Measurements from ENCODE around the gene SPNS3. TPM values are rescaled to one million over a fixed set of nuclear protein-coding genes. Genes with fewer than 3 reads are reported as not detected.

The SPNS3 gene
- total RNA-seq, 1 experiment from 2014 or later, result 0.37 TPM

DNA sequence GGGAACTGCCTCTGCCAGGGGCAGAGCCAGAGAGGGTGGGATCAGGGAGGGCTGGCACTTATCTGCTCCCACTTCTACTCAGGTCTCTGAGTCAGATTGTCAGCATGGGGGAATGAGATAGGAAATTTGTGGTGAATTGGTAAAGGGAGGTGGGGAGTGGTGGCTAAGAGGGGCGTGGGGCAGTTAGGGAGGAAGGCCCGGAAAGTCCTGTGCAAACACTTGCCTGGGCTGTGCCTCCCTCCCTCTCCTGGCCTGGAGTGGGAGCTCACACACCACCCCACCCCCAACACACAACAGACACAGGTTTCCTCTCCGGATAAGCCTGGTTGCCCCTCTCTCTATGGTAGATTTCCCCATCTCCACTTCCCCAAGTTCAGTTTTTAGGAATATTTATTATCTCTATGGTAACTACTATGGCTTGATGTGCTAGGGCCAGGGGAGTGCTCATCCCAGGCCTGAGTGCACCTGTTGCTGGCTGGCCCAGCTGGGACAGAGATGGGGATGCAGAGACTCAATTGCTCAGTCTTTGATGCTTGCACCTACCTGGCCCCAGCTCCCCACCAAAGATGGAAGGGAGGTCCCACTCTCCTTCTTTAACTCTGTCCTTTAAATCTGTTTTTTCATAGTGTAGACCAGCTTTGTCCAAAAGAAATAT, 67.7 kb downstream of the SPNS3 start:
- Histone ChIP-seq H3K9me2 (ENCODE audit: insufficient read depth) (no peaks in the 10 kb centered on the region), H3K36me3 (ENCODE audit: control insufficient read depth in 1 of 2, insufficient read depth in 2 of 2, low read length in 2 of 2) (no peaks in the 10 kb centered on the region), H3K79me2 (ENCODE audit: insufficient read depth, low read length) (no peaks in the 10 kb centered on the region), H3K4me3 (replicated peaks in 1 of 2; ENCODE audit: low read depth in 1 of 2, low read length in 2 of 2) (no peak overlapping the region), H3K4me1 (ENCODE audit: control insufficient read depth in 1 of 2, insufficient read depth in 2 of 2, low read length in 2 of 2) (peaks cover 4 to 46% of the 10 kb centered on the region in 2 experiments; a peak in 3 of 4 replicates), H3K9me3 (ENCODE audit: control insufficient read depth in 1 of 2, insufficient read depth in 1 of 2, low read depth in 1 of 2, low read length in 2 of 2) (no peaks in the 10 kb centered on the region), H3K27ac (ENCODE audit: low read depth, low read length) (no peak overlapping the region), H3K27me3 (ENCODE audit: insufficient read depth, low read length) (no peaks in the 10 kb centered on the region), H2AFZ (ENCODE audit: low read depth, low read length, poor library complexity, severe bottlenecking) (no peak overlapping the region), H3K4me2 (ENCODE audit: low read length) (no peak overlapping the region), H4K20me1 (ENCODE audit: insufficient read depth) (no peaks in the 10 kb centered on the region), H3K9ac (ENCODE audit: low read length) (no peak overlapping the region)
- ChIA-PET POLR2A (interaction anchor here (0.7 kb wide), 1 partner anchor 99 kb away, joined by 4 read pairs; no protein-coding TSS in a partner anchor), CTCF (no interaction called here), RAD21 (ENCODE audit: low non-redundant PET in 1 of 2, low total read pairs in 2 of 2, uncharacterized antibody in 2 of 2, unreplicated experiment in 2 of 2) (no interaction called here)
- DNase-seq (ENCODE audit: low read depth, low spot score) (no peak), ATAC-seq (no peak)
- TF ChIP-seq, protein P1, sequence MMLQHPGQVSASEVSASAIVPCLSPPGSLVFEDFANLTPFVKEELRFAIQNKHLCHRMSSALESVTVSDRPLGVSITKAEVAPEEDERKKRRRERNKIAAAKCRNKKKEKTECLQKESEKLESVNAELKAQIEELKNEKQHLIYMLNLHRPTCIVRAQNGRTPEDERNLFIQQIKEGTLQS (IDR thresholded peaks at IDR 0.05), result no peak
- TF ChIP-seq SP1 (IDR thresholded peaks at IDR 0.05; ENCODE audit: low read depth) (no peak), POLR2A (IDR thresholded peaks at IDR 0.05; ENCODE audit: borderline replicate concordance, extremely low read depth, insufficient read depth, insufficient read length) (no peak), ELF1 (IDR thresholded peaks at IDR 0.05; ENCODE audit: borderline replicate concordance, low read depth) (no peak), RAD21 (IDR thresholded peaks at IDR 0.05; ENCODE audit: low read depth) (no peak), POLR2AphosphoS5 (IDR thresholded peaks at IDR 0.05; ENCODE audit: low read depth, low read length) (no peak), CEBPB (IDR thresholded peaks at IDR 0.05; ENCODE audit: low read depth) (no peak), EZH2 (IDR thresholded peaks at IDR 0.05) (no peak), ZFX (IDR thresholded peaks at IDR 0.05) (no peak), TCF7L2 (IDR thresholded peaks at IDR 0.05; ENCODE audit: borderline replicate concordance, extremely low read depth, insufficient read depth, insufficient read length) (no peak), JUND (IDR thresholded peaks at IDR 0.05) (no peak), SRF (IDR thresholded peaks at IDR 0.05; ENCODE audit: low read depth) (no peak)
- TF ChIP-seq, protein P2, sequence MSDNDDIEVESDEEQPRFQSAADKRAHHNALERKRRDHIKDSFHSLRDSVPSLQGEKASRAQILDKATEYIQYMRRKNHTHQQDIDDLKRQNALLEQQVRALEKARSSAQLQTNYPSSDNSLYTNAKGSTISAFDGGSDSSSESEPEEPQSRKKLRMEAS (IDR thresholded peaks at IDR 0.05), result no peak
- TF ChIP-seq, protein P3, sequence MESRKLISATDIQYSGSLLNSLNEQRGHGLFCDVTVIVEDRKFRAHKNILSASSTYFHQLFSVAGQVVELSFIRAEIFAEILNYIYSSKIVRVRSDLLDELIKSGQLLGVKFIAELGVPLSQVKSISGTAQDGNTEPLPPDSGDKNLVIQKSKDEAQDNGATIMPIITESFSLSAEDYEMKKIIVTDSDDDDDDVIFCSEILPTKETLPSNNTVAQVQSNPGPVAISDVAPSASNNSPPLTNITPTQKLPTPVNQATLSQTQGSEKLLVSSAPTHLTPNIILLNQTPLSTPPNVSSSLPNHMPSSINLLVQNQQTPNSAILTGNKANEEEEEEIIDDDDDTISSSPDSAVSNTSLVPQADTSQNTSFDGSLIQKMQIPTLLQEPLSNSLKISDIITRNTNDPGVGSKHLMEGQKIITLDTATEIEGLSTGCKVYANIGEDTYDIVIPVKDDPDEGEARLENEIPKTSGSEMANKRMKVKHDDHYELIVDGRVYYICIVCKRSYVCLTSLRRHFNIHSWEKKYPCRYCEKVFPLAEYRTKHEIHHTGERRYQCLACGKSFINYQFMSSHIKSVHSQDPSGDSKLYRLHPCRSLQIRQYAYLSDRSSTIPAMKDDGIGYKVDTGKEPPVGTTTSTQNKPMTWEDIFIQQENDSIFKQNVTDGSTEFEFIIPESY (IDR thresholded peaks at IDR 0.05; ENCODE audit: extremely low read depth, insufficient replicate concordance, low read length), result no peak
- TF ChIP-seq, protein P4, sequence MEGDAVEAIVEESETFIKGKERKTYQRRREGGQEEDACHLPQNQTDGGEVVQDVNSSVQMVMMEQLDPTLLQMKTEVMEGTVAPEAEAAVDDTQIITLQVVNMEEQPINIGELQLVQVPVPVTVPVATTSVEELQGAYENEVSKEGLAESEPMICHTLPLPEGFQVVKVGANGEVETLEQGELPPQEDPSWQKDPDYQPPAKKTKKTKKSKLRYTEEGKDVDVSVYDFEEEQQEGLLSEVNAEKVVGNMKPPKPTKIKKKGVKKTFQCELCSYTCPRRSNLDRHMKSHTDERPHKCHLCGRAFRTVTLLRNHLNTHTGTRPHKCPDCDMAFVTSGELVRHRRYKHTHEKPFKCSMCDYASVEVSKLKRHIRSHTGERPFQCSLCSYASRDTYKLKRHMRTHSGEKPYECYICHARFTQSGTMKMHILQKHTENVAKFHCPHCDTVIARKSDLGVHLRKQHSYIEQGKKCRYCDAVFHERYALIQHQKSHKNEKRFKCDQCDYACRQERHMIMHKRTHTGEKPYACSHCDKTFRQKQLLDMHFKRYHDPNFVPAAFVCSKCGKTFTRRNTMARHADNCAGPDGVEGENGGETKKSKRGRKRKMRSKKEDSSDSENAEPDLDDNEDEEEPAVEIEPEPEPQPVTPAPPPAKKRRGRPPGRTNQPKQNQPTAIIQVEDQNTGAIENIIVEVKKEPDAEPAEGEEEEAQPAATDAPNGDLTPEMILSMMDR (IDR thresholded peaks at IDR 0.05 in 2 of 3, conservative IDR thresholded peaks at IDR 0.05 in 1 of 3; ENCODE audit: borderline replicate concordance in 1 of 3, insufficient read depth in 1 of 3, low read depth in 2 of 3, low read length in 2 of 3), result no peak
- TF ChIP-seq, protein P5, sequence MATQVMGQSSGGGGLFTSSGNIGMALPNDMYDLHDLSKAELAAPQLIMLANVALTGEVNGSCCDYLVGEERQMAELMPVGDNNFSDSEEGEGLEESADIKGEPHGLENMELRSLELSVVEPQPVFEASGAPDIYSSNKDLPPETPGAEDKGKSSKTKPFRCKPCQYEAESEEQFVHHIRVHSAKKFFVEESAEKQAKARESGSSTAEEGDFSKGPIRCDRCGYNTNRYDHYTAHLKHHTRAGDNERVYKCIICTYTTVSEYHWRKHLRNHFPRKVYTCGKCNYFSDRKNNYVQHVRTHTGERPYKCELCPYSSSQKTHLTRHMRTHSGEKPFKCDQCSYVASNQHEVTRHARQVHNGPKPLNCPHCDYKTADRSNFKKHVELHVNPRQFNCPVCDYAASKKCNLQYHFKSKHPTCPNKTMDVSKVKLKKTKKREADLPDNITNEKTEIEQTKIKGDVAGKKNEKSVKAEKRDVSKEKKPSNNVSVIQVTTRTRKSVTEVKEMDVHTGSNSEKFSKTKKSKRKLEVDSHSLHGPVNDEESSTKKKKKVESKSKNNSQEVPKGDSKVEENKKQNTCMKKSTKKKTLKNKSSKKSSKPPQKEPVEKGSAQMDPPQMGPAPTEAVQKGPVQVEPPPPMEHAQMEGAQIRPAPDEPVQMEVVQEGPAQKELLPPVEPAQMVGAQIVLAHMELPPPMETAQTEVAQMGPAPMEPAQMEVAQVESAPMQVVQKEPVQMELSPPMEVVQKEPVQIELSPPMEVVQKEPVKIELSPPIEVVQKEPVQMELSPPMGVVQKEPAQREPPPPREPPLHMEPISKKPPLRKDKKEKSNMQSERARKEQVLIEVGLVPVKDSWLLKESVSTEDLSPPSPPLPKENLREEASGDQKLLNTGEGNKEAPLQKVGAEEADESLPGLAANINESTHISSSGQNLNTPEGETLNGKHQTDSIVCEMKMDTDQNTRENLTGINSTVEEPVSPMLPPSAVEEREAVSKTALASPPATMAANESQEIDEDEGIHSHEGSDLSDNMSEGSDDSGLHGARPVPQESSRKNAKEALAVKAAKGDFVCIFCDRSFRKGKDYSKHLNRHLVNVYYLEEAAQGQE (IDR thresholded peaks at IDR 0.05; ENCODE audit: low read depth), result no peak
- intact Hi-C loops (cut with micrococcal nuclease), result no loop called here
- no TSS peak for BruUV-seq (replicated peaks)

Data from HCT116 (cell line).